Measurements from ENCODE around the gene F5. TPM values are rescaled to one million over a fixed set of nuclear protein-coding genes. Genes with fewer than 3 reads are reported as not detected.

Gene F5
- total and polyA plus RNA-seq, 2 of the 13 experiments (the other 11 are each of a cell fraction or from before 2014, with no cell fraction given), result 38.3 to 64.0 TPM

DNA sequence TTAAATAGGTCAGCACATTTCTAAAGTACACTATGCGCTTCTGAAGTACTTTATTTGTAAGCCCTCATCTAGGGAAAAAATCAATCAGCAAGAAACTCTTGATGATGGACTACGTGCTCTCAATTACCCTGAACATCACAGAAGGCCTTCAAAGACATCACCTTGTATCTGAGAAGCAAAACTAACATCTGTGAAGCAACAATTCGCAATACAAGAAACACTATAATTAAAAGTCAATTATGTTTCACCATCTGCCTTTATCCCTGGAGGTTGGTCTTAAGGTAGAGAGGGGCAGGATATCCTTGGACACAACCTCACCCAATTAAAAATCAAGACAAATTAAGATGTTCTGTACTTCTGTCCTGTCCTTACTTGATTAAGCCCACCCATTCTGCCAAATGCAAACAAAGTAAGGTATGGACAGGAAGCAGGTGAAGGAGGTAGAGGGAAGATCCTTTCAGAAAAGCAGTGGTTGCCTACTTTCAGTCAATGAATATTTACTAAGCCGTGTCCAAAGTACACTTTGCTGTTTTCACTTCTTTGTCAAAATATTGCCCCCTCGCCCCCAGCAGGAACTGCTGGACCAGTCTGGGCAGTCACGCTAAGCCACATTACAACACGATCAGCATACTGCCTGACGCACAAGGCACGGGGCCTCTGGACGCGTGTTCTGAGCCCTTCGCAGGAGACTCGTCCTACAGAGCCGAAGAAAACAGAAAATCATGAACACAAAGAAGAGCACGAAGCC is 101.4 kb downstream of the F5 start (continued):
- TF ChIP-seq ISL2 (CRISPR knock-in tag; IDR thresholded peaks at IDR 0.05), result 0 out of 2 replicates have a peak, but pooled peaks have one; percentile 23
- TF ChIP-seq, protein P1, sequence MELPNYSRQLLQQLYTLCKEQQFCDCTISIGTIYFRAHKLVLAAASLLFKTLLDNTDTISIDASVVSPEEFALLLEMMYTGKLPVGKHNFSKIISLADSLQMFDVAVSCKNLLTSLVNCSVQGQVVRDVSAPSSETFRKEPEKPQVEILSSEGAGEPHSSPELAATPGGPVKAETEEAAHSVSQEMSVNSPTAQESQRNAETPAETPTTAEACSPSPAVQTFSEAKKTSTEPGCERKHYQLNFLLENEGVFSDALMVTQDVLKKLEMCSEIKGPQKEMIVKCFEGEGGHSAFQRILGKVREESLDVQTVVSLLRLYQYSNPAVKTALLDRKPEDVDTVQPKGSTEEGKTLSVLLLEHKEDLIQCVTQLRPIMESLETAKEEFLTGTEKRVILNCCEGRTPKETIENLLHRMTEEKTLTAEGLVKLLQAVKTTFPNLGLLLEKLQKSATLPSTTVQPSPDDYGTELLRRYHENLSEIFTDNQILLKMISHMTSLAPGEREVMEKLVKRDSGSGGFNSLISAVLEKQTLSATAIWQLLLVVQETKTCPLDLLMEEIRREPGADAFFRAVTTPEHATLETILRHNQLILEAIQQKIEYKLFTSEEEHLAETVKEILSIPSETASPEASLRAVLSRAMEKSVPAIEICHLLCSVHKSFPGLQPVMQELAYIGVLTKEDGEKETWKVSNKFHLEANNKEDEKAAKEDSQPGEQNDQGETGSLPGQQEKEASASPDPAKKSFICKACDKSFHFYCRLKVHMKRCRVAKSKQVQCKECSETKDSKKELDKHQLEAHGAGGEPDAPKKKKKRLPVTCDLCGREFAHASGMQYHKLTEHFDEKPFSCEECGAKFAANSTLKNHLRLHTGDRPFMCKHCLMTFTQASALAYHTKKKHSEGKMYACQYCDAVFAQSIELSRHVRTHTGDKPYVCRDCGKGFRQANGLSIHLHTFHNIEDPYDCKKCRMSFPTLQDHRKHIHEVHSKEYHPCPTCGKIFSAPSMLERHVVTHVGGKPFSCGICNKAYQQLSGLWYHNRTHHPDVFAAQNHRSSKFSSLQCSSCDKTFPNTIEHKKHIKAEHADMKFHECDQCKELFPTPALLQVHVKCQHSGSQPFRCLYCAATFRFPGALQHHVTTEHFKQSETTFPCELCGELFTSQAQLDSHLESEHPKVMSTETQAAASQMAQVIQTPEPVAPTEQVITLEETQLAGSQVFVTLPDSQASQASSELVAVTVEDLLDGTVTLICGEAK (IDR thresholded peaks at IDR 0.05), result no peak
- TF ChIP-seq, protein P1 (CRISPR knock-in tag; IDR thresholded peaks at IDR 0.05), result peak; percentile 58
- peak in 1 of 2 experiments; percentile 54; a peak in 1 of 4 replicates for TF ChIP-seq EP300 (IDR thresholded peaks at IDR 0.05; ENCODE audit: low read depth in 2 of 2, low read length in 2 of 2)
- 0 out of 2 replicates have a peak, but pooled peaks have one; percentile 51 for TF ChIP-seq EP300 (CRISPR knock-in tag; IDR thresholded peaks at IDR 0.05; ENCODE audit: borderline replicate concordance)
- TF ChIP-seq ZNF552 (CRISPR knock-in tag; IDR thresholded peaks at IDR 0.05; ENCODE audit: borderline replicate concordance), result 0 out of 2 replicates have a peak, but pooled peaks have one; percentile 69
- TF ChIP-seq ZNF329 (CRISPR knock-in tag; IDR thresholded peaks at IDR 0.05; ENCODE audit: low read depth), result no peak
- peak; percentile 64; the same call in 1 of the 2 replicates for TF ChIP-seq ZNF564 (CRISPR knock-in tag; IDR thresholded peaks at IDR 0.05)
- TF ChIP-seq TBX2 (CRISPR knock-in tag; IDR thresholded peaks at IDR 0.05; ENCODE audit: borderline replicate concordance), result 0 out of 2 replicates have a peak, but pooled peaks have one; percentile 26
- peak; percentile 87; the same call in 1 of the 2 replicates for TF ChIP-seq AHR (CRISPR knock-in tag; IDR thresholded peaks at IDR 0.05)
- peak; percentile 68; the same call in 1 of the 2 replicates for TF ChIP-seq FOXJ3 (CRISPR knock-in tag; IDR thresholded peaks at IDR 0.05; ENCODE audit: borderline replicate concordance)
- TF ChIP-seq, protein P2, sequence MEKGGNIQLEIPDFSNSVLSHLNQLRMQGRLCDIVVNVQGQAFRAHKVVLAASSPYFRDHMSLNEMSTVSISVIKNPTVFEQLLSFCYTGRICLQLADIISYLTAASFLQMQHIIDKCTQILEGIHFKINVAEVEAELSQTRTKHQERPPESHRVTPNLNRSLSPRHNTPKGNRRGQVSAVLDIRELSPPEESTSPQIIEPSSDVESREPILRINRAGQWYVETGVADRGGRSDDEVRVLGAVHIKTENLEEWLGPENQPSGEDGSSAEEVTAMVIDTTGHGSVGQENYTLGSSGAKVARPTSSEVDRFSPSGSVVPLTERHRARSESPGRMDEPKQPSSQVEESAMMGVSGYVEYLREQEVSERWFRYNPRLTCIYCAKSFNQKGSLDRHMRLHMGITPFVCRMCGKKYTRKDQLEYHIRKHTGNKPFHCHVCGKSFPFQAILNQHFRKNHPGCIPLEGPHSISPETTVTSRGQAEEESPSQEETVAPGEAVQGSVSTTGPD (CRISPR knock-in tag; IDR thresholded peaks at IDR 0.05), result 0 out of 2 replicates have a peak, but pooled peaks have one; percentile 49
- no peak for TF ChIP-seq FOXA1 (IDR thresholded peaks at IDR 0.05)
- TF ChIP-seq FOXA1 (CRISPR knock-in tag; IDR thresholded peaks at IDR 0.05), result peak; percentile 75
- peak; percentile 92 for TF ChIP-seq SALL1 (CRISPR knock-in tag; IDR thresholded peaks at IDR 0.05)
- TF ChIP-seq ZSCAN31 (CRISPR knock-in tag; IDR thresholded peaks at IDR 0.05; ENCODE audit: low read depth), result 0 out of 2 replicates have a peak, but pooled peaks have one; percentile 43
- TF ChIP-seq MED1 (CRISPR knock-in tag; IDR thresholded peaks at IDR 0.05), result peak; percentile 70
- 0 out of 2 replicates have a peak, but pooled peaks have one; percentile 4 for TF ChIP-seq ZFP36L1 (CRISPR knock-in tag; IDR thresholded peaks at IDR 0.05)
- TF ChIP-seq SP5 (CRISPR knock-in tag; IDR thresholded peaks at IDR 0.05; ENCODE audit: borderline replicate concordance, low read depth), result peak; percentile 50; the same call in 1 of the 2 replicates

Measured in HepG2 (cell line).